ENCODE results near the gene CHGA.

DNA sequence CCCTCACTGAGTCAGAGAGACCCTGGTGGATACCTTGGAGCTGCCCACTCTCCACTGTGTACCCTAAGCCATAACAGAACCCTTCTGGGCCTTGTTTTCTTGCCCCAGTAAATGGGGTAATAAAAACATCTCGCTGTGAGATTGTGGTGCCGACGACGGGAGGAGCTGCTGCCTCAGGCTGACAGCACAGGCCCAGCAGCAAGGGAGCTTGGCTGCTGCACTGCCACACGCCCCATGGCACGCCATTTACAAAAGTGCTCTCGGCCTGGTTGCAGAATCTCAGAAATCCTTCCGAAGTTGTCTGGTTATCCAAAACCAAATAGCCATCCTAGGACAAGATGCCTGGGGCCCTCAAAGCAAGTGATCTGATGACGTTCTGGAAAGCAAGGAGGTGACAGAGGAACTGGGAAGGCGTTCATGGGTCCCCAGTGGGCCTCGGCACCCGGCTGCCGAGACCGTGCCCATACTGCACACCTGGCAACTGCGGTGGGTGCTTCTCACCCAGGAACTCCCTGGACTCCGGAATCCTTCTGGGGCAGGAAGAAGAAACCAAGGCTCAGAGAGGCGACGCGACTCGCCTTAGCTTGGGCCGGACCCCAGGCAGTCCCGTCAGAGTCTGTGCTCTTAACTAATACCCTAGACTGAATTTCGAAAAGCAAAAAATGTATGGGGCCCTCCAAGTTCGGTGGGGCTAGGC lies 26.7 kb downstream of the CHGA start:
- no peak for TF ChIP-seq FOXP1 (IDR thresholded peaks at IDR 0.05)
- TF ChIP-seq FOXP1 (CRISPR knock-in tag; IDR thresholded peaks at IDR 0.05): no peak
- no peak for TF ChIP-seq SMARCC2 (IDR thresholded peaks at IDR 0.05)
- TF ChIP-seq GATAD2A (CRISPR knock-in tag; IDR thresholded peaks at IDR 0.05): no peak
- no peak for TF ChIP-seq ZFP37 (CRISPR knock-in tag; IDR thresholded peaks at IDR 0.05; ENCODE audit: borderline replicate concordance)
- TF ChIP-seq, protein P1, sequence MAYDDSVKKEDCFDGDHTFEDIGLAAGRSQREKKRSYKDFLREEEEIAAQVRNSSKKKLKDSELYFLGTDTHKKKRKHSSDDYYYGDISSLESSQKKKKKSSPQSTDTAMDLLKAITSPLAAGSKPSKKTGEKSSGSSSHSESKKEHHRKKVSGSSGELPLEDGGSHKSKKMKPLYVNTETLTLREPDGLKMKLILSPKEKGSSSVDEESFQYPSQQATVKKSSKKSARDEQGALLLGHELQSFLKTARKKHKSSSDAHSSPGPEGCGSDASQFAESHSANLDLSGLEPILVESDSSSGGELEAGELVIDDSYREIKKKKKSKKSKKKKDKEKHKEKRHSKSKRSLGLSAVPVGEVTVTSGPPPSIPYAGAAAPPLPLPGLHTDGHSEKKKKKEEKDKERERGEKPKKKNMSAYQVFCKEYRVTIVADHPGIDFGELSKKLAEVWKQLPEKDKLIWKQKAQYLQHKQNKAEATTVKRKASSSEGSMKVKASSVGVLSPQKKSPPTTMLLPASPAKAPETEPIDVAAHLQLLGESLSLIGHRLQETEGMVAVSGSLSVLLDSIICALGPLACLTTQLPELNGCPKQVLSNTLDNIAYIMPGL (CRISPR knock-in tag; IDR thresholded peaks at IDR 0.05; ENCODE audit: borderline replicate concordance in 1 of 2, low read depth in 1 of 2): no peak
- TF ChIP-seq, protein P2, sequence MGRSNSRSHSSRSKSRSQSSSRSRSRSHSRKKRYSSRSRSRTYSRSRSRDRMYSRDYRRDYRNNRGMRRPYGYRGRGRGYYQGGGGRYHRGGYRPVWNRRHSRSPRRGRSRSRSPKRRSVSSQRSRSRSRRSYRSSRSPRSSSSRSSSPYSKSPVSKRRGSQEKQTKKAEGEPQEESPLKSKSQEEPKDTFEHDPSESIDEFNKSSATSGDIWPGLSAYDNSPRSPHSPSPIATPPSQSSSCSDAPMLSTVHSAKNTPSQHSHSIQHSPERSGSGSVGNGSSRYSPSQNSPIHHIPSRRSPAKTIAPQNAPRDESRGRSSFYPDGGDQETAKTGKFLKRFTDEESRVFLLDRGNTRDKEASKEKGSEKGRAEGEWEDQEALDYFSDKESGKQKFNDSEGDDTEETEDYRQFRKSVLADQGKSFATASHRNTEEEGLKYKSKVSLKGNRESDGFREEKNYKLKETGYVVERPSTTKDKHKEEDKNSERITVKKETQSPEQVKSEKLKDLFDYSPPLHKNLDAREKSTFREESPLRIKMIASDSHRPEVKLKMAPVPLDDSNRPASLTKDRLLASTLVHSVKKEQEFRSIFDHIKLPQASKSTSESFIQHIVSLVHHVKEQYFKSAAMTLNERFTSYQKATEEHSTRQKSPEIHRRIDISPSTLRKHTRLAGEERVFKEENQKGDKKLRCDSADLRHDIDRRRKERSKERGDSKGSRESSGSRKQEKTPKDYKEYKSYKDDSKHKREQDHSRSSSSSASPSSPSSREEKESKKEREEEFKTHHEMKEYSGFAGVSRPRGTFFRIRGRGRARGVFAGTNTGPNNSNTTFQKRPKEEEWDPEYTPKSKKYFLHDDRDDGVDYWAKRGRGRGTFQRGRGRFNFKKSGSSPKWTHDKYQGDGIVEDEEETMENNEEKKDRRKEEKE (IDR thresholded peaks at IDR 0.05): no peak
- TF ChIP-seq, protein P3, sequence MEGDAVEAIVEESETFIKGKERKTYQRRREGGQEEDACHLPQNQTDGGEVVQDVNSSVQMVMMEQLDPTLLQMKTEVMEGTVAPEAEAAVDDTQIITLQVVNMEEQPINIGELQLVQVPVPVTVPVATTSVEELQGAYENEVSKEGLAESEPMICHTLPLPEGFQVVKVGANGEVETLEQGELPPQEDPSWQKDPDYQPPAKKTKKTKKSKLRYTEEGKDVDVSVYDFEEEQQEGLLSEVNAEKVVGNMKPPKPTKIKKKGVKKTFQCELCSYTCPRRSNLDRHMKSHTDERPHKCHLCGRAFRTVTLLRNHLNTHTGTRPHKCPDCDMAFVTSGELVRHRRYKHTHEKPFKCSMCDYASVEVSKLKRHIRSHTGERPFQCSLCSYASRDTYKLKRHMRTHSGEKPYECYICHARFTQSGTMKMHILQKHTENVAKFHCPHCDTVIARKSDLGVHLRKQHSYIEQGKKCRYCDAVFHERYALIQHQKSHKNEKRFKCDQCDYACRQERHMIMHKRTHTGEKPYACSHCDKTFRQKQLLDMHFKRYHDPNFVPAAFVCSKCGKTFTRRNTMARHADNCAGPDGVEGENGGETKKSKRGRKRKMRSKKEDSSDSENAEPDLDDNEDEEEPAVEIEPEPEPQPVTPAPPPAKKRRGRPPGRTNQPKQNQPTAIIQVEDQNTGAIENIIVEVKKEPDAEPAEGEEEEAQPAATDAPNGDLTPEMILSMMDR (CRISPR knock-in tag; IDR thresholded peaks at IDR 0.05): no peak
- TF ChIP-seq ZNF598 (CRISPR knock-in tag; IDR thresholded peaks at IDR 0.05; ENCODE audit: borderline replicate concordance): no peak
- no peak for TF ChIP-seq EHMT2 (IDR thresholded peaks at IDR 0.05; ENCODE audit: borderline replicate concordance, low read depth, low read length)
